ENCODE data around the gene TBCA.
"Not testable (repeated sequence)": the region's sequence is repeated elsewhere in the genome, so short reads cannot be mapped to it uniquely, and the experiment has no call there.

Gene TBCA

GRCh38 chr5:77707791-77708190, 68.3 kb downstream of the TBCA start:
- no peak for ATAC-seq

GRCh38 chr5:77699569-77699968, 76.6 kb downstream of the TBCA start:
- not testable (repeated sequence) for ATAC-seq

GRCh38 chr5:77698920-77699319, 77.2 kb downstream of the TBCA start:
- ATAC-seq: no peak

DNA sequence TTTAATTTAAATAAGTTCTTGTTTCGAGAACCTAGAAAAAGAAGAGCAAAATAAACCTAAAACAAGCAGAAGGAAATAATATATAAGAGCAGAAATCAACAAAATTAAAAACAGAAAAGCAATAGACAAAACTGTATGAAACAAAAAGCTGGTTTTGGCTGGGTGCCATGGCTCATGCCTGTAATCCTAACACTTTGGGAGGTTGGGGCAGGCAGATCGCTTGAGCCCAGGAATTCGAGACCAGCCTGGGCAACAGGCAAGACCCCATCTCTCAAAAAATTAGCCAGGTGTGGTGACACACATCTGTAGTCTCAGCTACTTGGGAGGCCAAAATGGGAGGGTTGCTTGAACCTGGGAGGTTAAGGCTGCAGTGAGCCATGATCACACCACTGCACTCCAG, 78.4 kb downstream of the TBCA start:
- no peak for ATAC-seq

DNA sequence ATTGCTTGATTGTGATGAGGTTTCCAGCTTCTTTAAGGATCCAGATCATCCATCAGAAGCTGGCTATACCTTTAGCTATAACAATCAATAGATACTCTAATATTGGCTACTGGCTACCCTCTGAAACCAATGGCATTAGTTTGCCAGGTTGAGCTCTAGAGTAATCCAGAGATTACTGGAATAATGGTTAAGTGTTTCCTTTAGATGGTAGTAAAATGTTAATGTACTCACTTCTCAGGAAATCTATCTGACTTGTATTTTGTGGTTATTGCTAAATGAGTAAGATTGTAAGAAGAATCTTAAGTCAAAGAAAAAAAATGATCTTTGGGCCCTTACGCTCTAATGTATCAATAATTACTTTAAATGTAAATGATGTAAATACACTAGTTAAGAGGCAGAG, 80.0 kb downstream of the TBCA start:
- peak in 1 of 2 donors; percentile 30 for ATAC-seq

DNA sequence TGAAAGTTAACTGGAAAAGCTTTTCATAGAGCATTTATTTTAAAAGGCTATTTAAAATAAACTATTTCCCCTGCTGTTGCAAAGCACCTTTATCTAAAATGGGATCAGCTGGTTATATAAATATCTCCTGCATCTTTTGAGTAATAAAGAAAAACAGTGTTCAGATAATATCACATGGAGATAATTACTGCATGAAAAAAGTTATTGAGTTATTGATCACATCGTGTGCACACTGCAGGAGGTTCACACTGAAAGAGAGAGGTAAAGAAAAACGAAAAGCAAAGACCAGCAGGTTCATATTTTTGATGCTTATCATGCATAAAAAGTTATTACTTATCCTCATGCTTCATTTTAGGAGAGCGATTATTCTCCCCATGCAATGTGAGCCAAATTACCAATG, 82.2 kb downstream of the TBCA start:
- no peak for ATAC-seq

- no peak for ATAC-seq
These were observed 92.9 kb downstream of the TBCA start for GRCh38 chr5:77683171-77683732.

GRCh38 chr5:77670526-77670925, 105.6 kb downstream of the TBCA start:
- no peak for ATAC-seq

GRCh38 chr5:77669677-77670076, 106.5 kb downstream of the TBCA start:
- ATAC-seq: no peak

- ATAC-seq: no peak
These were observed 112.9 kb downstream of the TBCA start for GRCh38 chr5:77663090-77663863.

DNA sequence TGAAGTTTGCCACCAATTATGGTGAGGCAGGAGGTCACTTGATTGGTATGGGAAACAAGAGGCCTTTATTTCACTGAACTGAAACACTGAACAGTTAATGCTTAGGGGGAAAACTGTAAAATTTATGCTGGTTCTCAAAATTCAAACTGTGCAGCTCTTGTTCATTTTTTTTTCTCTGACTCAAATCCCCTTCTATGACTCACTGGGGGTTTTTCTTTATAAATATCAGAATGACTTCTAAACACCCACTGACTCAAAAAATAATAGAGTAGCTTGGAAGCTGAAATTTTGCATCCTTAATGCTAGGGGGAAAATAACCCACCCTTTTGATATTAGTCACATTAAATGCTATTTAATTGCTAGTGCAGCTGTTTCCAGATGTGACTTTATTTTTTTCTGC, 113.5 kb downstream of the TBCA start:
- ATAC-seq: peak; percentile 56 to 59

DNA sequence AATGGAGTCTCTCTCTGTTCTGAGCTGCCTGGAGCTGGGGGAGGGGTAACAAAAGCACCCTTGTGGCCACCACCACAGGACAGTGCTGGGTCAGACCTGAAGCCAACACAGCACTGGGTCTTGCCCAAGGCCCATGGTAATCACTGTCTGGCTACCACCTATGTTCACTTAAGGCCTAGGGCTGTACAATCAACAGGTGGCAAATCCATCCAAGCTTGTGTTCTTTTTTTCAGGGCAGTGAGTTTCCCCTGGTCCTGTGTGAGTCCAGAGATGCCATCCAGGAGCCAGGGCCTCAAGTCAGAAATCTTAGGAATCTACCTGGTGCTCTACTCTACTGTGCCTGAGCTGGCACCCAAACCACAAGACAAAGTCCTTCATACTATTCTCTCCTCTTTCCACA, 117.5 kb downstream of the TBCA start:
- no peak for ATAC-seq

GRCh38 chr5:77651343-77651742, 124.8 kb downstream of the TBCA start:
- no peak for ATAC-seq

DNA sequence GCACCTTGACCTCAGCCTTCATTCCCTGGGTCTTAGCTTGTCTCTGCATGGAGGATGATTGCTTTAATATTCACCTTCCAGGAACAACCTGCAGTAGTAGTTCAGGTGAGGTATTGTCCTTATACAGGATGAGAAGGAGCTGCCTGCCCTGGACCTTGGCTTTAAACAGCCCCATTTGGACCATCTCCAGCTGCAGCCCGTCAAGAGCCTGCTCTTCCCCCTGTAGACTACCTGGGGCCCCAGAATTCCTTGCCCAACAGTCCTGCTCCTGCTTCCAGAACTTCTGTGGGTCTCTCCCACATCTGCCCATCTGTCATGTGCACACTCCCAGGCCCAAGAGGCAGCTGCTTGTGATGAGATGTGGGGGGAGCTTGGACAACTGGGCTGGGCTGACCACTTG, 125.5 kb downstream of the TBCA start:
- no peak for ATAC-seq

- no peak for ATAC-seq
These were observed 126.4 kb downstream of the TBCA start for GRCh38 chr5:77649776-77650175.

GRCh38 chr5:77645995-77646639, 130.0 kb downstream of the TBCA start:
- ATAC-seq: no peak

GRCh38 chr5:77645158-77645994, 130.8 kb downstream of the TBCA start:
- peak; percentile 63 to 80 for ATAC-seq

DNA sequence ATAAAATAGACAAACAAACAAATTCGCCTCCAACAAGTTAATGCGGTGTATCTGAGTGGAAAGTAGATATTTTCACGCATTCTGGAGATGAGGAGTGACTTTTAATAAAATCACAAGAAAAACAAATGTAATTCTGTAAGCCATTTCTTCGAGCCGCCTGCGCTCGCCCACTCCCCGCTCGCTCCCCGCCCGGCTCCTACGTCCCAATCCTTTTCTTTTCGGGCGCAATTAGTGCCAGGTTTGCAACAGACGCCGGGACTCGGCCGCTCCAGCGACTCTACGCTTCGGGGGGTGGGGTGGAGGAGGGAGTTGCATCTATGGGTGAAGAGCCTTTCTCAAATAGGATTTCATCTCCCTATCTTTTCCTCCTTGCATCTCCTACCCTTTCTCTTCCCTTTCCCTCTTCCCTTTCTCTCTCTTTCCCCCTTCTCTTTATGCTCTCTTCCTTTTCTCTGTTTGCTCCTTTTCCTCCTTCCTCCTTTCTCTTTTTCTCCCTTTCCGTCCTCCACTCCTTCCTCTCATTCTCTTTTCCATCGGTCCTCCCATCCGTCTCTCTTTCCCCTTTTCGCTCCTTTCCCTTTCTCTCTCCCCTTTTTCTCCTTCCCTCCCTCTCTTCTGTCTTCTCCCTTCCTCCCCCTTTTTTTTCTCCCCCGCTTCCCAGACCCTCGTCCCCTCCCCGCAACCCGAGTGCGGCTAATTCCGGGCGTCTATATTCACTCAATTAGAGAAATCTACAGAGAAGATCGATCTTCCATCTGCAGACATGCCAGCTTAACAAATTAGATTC, 131.6 kb downstream of the TBCA start:
- ATAC-seq: no peak

GRCh38 chr5:77643654-77644370, 132.3 kb downstream of the TBCA start:
- ATAC-seq: no peak

- ATAC-seq: no peak
These were observed 133.1 kb downstream of the TBCA start for GRCh38 chr5:77642738-77643653.

All from activated CD4-positive, CD25-positive, alpha-beta regulatory T cell treated with anti-CD3 and anti-CD28 coated beads, Interleukin-2, amount 50 U/mL, for 24 hours (primary cell).